Subcutaneous adipose tissue (tissue), 4 donors: Measurements from ENCODE around the gene CFAP97. TPM values are rescaled to one million over a fixed set of nuclear protein-coding genes. Genes with fewer than 3 reads are reported as not detected.

ENCODE experiments used
- CTCF ChIP-seq: fragments of 450-650 bp; IDR thresholded peaks from one replicate; pipeline ENCODE4 v1.5.1; 2016; ENCODE audit warnings: low read depth, mild to moderate bottlenecking, control low read depth, antibody characterized with exemption, moderate library complexity
- total RNA-seq, 4 donors: library from RNA; depleted of rRNA; stranded (reverse); fragments of >200 nt; gene quantifications; one replicate each; pipeline ENCODE4 v1.1.0, GENCODE V29; 2016

The CFAP97 gene
- 10 to 100 TPM; 27.5 to 60.0 (median 34.9) TPM for total RNA-seq

- TF ChIP-seq CTCF: no peak
Observed at GRCh38 chr4:185203486-185204237, at the start of gene CFAP97. Gene CFAP97 (minus strand): TSS chr4:185204000. CDS start chr4:185191196, 12,804 bp downstream.

GRCh38 chr4:185249105-185249504, 45.3 kb upstream of the CFAP97 start:
- no peak for TF ChIP-seq CTCF

GRCh38 chr4:185248393-185249039, 44.7 kb upstream of the CFAP97 start:
- TF ChIP-seq CTCF: no peak

GRCh38 chr4:185247151-185247550, 43.4 kb upstream of the CFAP97 start:
- TF ChIP-seq CTCF: no peak

- TF ChIP-seq CTCF: no peak
Observed at GRCh38 chr4:185246453-185246852, 42.7 kb upstream of the CFAP97 start.

GRCh38 chr4:185244763-185245162, 41.0 kb upstream of the CFAP97 start:
- TF ChIP-seq CTCF: no peak

GRCh38 chr4:185243879-185244278, 40.1 kb upstream of the CFAP97 start:
- TF ChIP-seq CTCF: no peak
